Stimulated activated CD8-positive, alpha-beta memory T cell treated with anti-CD3 and anti-CD28 coated beads, Interleukin-7, amount 100 ng/mL, for 1 hour (primary cell): Measurements from ENCODE around the gene FAM167B.

Experiments used
- DNase-seq, 2 donors: peaks; one replicate each; pipeline ENCODE4 v3.0.0-alpha.2; 2020; ENCODE audit warnings: low read depth in 2 of 2

The FAM167B gene

DNA sequence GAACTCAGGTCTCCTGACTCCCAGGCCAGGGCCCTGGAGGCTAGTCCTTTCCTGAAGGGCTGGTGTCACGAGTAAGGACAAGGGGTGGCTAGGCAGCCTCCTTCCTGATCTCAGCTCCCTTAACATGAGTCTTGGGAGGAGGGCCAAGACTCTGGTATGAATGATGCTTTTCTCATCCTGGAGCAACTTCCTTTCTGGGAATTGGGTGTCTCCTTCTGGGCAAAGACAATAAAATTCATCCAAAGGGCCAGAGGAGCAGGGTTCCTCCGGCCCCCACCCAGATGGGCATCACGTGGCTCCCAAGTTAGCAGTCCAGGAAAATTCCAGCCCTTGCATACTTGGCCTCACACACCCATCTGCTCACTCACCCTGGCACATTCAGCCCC is at the start of gene FAM167B:
FAM167B (plus strand) TSS at position 335 of the 386 bp plus-strand sequence. CDS start 200 bp downstream, outside the sequence.
- no peak for DNase-seq

DNA sequence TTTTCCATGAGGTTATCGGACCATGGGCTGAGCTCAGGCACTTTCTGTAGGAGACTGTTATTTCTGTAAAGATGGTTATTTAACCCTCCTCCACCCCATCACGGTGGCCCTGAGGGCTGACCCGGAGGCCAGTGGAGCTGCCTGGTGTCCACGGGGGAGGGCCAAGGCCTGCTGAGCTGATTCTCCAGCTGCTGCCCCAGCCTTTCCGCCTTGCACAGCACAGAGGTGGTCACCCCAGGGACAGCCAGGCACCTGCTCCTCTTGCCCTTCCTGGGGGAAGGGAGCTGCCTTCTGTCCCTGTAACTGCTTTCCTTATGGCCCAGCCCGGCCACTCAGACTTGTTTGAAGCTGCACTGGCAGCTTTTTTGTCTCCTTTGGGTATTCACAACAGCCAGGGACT is 49.2 kb upstream of the FAM167B start:
- no peak for DNase-seq

DNA sequence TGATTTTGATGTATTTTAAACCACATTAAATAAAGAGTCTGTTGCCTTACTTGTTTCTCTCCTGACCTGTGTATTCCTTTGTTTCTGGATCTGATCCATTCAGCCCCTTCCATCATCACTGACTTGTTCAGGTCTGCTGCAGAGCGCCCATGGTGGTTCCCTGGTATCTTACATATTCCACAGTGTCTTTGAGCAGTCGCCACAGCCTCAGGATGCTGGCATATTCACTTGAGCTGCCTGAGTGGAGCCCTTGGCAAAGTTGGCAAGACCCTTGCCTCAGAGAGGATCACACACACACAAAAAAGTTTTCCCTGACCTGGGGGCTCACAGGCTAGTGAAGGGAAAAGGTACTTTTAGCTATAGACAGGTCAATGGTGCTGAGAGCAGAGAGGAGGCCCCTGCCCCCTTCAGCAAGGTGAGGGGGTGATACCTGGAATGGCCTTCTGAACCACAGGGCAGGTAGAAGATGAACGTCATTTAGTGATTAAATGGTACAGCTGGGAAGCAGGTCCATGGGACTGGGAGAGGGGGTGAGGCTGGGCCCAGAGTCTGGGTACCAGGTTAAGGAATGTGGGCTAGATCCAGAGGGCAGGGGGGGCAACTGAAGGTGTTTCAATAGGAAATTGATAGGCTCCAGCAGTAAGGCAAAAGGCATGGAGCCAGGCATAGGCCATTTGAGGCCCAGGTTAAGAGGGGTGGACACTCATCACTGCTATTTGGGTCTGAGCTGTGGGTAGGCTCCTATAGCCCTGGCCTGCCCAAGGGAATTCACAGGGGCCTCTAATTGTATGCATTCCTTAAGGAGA is 48.6 kb upstream of the FAM167B start:
- DNase-seq, result no peak

DNA sequence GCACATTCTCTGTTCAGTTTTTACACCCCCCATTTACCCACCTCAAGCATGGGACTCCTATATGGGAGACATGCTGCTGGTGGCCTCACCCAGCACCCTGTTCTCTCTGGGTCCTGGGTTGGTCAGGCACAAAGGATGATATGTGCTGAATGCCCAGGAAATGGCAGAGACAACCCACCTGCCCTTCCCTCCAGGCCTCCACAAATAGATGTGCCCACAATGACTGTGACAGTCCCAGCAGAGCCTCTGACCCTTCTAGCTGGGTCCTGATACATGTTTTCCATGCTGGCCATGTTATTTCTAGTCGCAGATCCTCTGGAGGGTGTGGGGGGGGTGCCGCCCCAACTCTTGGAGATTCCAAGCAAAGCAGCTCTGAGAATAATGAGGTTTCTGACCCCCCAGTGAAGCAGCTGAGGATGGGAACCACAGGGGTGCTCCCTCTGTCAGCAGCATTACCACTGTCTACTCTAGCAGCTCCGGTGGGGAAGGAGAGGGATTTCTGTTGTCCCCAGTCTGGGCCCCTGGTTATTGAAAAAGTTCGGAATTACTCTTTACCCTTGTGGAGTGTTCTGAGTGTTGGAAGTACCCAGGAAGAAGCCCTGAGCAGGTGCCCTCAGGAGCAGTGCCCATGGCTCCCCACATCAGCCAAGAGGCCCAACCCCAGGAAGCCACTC is 47.8 kb upstream of the FAM167B start:
- DNase-seq, result no peak

DNA sequence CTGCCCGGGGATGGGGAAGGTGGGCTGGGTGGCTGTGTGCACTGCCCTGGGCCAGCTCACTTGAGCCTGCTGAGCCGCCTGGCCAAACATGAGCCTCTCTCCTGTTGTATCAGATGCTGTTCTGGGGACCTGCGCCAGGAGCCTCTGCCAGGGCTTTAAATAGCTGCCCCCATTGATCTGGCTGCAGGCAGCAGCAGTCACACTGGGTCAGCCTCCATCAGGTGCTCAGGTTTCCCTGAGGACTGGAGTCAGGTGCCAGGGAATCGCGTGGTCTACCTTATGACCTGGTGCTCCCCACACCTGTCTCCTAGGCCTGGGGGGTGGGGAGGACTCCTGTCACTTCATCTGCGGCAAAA is 47.3 kb upstream of the FAM167B start:
- no peak for DNase-seq

DNA sequence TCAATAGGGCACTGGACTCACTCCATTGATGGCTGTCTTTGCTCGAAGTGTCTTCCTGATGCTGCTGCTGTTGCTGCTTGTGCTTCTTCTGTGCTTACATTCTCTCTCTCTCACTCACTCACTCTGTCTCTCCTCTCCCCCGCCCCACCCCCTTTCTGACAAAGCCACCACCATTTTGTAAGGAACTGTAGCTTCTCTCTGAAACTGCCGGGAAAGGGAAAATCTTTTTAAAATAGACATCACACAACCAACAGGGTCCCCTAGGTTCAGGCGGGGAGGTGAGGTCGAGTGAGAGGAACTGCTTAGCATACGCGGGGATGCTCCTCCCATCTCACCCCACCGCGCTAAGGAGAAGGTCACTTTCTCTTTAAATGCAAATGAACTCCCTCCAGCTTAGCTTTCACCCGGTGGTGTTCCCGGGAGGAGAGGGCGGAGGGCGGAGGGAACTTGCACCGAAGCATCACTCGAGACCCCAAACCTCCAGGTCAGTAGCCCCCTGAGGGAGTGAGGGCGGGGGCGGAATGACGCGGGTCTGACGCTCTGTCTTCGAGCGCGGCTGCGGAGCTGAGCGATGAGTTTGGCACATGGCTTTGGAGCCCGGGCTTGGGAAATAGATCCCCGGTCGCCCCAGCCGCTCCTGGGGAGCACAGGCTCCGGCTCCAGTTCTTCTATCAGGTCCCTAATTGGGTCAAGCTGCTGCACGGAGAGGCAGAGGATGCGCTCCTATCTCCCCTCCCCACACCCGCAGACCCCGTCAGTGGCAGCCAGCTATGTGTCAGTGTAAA is 46.6 kb upstream of the FAM167B start, which contains the start of gene CCDC28B:
CCDC28B (plus strand) TSS at position 370 of the 785 bp plus-strand sequence. CDS start 1,341 bp downstream, outside the sequence.
- no peak for DNase-seq

DNA sequence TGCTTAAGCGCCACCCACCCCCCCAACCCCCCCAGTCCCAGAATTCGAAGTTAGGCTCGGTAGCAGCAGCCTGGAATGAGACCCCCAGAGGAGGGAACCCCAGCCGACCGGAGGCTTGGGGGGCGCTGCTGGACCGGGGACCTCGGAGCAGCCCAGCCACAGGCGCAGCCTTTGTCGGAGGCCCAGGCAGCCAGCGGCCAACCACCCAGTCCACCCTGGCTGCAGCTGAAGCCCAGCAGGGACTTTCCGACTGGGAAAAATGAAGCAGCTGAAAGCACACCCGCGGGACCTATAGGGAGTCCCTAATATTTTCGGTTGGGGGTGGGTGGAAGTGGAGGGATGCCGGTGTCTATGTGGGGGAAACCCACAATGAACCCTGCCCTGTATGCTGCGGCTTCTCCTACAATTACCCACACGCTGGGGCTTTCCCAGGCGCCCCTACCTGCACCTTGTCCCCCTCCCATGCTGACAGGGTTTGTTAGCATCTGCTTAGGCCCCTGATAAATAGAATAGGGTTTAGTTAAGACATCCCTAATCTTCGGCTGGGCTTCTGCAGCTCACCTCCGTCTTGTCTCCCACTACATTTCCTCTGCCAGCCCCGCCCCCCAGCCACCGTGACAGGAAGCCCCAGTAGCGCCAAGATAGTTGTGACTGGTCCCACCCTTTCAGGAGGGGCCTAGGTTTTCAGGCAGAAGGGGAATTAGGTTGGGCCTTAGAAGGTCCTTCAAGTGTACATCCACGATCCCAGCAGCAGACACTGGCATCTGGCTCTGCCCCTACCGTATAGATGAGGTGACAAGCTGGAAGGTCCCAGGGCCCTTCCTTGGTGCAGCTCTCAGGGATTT is 45.8 kb upstream of the FAM167B start:
- DNase-seq, result peak; percentile 40 to 53

DNA sequence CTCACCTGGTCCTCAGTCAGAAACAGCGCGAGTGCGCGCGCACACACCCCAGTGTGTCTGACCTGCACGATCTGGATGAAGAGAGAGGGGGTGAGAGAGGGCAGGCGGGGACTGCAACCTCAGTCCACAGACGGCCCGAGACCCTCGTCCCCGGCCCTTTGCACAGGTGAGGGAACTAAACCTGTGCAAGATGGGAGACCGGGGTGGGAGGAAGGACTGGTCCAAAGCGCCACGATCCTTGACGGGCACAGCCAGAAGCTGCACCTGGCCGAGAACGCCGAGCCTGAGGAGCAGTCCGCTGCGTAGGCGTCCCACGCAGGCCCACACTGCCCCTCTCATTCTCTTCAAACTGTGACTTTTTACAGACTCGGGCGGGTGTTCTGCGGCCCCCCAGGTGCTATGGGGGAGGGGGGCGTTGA is 42.1 kb upstream of the FAM167B start:
- no peak for DNase-seq

DNA sequence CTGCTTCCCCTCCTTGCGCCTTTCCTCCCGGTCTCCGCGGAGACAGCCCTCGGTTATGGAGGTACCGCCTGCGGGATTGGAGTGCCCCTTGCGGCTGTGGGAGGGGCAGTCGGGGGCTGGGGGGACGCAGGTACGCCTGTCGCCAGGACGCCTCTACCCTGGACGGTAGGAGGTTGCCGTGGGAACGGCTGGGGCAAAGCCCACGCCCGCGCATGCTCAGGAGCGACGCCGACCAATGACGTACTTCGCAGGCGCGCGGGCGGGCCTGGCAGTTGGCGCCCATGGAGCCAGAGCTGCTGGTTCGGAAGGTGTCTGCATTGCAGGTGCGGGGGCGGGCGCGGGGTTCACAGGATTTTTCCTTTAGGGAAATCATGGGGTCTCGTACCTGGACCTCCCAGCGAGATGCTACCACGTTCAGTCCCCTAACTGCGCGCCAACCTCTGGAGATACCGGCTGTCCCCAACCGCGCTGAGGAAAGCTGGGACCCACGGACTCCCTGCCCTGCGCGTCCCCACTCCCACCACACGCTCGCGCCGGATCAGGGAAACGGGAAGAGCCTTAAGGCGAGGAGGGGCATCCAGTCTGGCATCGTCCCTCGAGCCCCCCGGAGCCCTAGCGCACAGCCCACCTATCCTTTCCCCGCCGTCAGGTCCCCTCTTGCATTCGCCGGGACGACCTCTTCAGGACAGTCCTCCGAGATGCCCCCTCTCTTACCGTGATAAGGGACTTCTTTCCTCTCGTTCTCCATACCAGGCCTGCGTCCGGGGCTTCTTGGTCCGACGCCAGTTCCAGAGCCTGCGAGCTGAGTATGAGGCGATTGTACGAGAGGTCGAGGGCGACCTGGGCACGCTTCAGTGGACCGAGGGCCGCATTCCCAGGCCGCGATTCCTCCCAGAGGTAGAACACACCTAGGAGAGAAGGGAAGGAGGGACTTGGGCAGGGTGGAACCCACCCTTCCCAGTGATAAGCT is 41.3 kb upstream of the FAM167B start, which contains the start of gene IQCC:
IQCC (plus strand) TSS at position 271 of the 970 bp plus-strand sequence; CDS start at position 282, 11 bp downstream.
- DNase-seq, result peak; percentile 66 to 68

DNA sequence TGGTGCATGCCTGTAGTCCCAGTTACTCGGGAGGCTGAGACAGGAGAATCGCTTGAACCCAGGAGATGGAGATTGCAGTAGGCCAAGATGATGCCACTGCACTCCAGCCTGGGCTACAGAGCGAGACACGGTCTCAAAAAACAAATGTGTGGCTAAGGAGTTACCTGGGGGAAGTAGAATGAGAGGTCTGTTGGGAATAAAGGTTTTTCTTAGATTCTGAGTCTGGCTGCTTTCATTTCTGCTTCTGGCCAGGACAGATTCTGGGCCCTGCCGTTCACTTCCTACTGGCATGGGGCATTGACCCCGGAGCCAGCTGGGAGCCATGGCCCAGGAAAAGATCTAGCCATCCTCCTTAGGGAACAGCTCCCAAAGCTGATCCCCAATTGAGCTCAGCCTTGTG is 38.6 kb upstream of the FAM167B start:
- DNase-seq, result no peak

DNA sequence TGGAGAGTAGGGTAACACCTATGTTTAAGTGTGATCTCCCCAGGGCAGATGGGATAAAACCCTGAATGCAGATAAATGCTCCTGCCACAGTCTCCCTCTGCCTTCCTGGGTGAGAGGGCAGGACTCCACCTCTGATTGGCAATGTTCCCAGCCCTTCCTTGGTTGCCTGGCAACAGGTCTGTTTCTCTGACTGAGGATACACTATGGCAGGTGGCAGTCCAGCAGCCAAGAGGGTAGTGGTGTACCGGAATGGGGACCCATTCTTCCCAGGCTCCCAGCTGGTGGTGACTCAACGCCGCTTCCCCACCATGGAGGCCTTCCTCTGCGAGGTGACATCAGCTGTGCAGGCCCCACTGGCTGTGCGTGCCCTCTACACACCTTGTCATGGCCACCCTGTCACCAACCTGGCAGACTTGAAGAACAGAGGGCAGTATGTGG is 38.1 kb upstream of the FAM167B start, which contains the start of gene DCDC2B:
DCDC2B (plus strand) TSS at position 199 of the 438 bp plus-strand sequence; CDS start at position 204, 5 bp downstream.
- no peak for DNase-seq

DNA sequence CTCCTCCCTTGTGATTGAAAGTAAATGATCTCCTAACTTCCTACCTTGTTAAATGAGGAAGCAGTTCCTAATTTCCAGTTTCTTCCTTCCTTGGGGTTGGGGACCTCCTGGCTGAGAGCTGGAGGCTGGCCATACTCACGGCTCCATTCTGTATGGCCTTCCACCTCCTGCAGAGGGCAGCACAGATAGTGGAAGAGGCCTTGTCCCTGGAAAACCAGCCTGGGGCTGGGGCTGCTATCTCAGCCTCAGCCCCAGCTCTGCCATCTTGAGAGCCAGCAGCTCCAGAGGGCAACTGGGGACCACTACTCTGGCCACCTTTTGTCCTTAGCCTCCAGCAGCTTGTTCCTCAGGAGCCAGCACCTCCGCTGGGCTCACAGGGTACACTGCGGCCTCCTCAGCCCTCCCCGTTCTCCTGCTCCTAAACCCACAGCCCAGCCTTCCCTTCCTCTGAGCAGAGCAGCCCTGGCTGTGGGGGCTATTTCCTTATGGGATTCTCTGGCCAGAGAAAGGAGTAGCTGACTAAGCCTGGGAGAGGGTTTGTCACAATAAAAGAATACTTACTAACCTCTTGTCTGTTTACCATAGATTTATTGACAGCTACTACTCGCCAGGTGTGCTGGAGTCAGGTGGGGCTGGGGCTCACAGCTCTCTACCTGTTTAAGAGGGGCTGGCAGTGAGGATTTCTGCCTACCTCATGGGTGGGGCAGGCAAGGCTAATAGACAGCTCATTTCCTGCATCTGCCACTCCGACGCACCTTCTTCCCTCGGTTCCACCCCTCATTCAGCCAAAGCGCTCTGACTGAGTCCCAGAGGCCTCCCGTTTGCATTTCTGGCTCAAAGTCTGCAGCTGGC is 31.2 kb upstream of the FAM167B start:
- DNase-seq, result peak; percentile 14 to 31

DNA sequence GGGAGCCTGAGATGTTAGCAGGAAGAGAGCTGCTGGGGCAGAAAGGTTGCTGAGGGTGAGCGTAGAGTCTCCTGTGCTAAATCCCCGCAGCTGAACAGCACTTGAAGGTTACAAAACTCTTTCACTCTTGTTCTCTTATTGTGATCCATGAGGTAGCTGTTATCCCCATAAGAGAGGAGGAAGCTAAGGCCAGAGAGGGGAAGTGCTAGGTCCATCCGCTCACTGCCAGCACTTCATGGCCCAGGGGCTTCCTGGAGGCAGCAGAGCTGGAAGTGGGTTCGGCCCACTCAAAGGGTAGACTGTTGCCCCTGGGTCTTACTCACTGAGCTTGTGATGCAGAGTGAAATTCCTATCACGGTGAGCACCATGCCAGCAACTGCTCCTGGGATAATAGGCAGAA is 30.5 kb upstream of the FAM167B start:
- DNase-seq, result no peak

DNA sequence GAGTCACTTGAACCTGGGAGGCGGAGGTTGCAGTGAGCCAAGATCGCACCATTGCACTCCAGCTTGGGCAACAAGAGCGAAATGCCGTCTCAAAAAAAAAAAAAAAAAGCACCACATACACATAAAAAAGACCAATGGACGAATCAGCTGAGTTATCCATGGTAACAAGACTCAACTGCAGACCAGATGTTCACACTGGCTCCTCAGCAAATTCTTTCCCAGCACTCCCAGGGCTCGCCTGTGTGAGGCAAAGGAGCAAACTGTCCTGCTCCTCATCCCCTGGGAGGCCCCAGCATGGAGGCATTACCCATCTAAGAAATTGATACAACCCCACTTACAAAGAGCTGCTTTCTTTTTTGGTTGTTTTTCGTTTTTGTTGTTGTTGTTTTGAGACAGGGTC is 28.0 kb upstream of the FAM167B start:
- no peak for DNase-seq

DNA sequence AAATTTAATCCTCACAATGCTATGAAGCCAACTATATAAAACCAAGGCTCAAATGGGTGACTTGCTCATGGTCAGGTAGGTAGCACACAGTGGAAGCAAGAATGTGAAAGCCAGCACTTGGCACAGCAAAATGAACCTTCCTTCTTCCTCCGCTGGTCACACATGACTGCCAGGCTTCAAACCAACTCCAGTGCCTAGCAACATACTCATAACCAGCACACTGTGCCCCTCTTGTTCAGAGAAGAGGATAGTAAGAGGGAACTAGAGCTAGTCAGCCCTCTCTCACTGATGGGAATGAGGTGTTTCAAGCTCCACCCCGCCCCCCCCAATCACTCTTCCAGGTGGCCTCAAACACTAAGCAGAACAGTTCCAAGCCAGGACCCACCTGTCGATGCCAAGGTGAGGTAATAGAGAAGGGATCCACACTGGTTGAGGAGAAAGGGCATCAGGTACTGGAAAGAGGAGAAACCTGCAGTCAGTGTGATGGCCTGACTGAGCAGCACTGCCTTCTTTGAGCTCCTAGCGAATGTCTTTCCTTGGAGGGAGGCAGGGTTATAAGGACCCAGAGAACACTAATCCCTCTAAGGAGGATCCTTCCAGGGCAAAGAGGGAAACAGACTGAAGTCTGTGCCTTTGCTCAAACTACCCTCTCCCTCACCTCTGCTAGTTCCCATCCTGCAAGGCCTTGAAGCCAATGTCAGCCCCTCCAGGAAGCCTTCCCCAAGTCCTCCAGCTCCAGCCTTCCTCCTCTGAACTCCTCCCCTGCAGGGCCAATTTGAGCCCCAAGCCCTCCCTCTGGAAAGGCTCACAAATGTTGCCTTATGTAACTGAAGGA is 26.1 kb upstream of the FAM167B start:
- DNase-seq, result no peak

DNA sequence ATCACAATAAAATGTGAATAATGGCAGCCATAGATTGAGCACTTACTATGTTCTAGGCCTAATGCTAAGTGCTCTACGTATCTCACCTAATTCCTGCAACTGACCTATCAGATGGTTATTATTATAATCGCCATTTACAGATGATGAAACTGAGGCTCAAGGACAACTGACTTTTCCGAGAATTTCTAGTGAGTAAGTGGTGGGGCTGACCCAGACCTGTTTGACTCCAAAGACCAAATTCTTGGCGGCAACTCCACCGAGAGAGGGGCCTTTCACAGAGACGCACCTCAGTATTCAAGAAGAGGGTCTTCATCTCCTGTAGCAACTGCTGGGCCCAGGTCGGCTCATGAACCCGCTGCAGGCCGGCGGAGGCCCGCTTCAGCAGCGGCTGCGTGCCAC is 25.4 kb upstream of the FAM167B start:
- DNase-seq, result no peak

DNA sequence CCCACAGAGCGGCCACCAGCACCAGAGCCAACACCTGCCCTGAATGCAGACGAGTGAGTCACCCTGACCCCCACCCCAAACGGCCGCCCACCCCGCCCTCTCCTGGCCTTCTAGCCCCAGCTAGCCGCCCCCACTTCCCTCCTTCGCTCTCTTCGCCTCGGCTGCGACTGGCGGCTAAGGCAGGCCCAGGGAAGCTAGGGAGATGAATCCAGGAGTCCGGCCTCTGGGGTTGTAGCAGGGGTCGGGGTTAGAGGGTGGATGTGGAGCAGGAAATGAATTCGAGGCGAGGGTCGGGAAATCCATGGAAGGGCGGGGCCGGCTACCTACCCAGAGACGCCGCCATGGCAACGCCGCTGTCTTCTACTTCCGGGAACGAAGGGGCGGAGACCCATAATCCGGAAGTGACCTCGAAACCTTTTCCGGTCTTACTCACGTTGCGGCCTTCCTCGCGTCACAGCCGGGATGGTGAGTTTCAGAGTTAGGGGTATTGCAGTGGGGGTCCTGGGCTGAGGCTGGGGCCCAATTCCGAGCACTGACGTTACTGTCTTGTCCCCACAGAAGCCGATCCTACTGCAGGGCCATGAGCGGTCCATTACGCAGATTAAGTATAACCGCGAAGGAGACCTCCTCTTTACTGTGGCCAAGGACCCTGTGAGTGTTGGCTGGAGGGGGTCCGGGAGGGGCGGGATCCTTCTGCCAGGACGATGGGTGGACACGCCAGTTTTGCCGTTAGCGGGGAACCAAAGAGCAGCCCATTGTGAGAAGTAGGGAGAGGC is 24.9 kb upstream of the FAM167B start, which contains the start of the genes EIF3I and TMEM234:
EIF3I (plus strand) TSS at position 428 of the 776 bp plus-strand sequence; CDS start at position 463, 35 bp downstream.
TMEM234 (minus strand) TSS at position 374 of the 776 bp plus-strand sequence; CDS start at position 343, 31 bp downstream.
- DNase-seq, result peak; percentile 80 to 88
